GM18951 (cell line): ENCODE results near the gene WDPCP.

Experiments
- POLR2A ChIP-seq: IDR thresholded peaks from 4 replicates; pipeline ENCODE4 v1.6.1; 2011; ENCODE audit warnings: mild to moderate bottlenecking; ENCODE audit not compliant: insufficient read length, insufficient read depth; ENCODE audit errors: extremely low read depth
- in situ Hi-C: fragments of 300-500 bp; cut with MboI; formaldehyde crosslinking; loops from one replicate; pipeline ENCODE4 v1.12.0; 2022; ENCODE audit warnings: low sequenced_read_pairs, mixed read lengths, inconsistent platforms; ENCODE audit not compliant: unreplicated experiment

WDPCP gene

GRCh38 chr2:63121055-63121834 lies 467.0 kb downstream of the WDPCP start:
- no peak for TF ChIP-seq POLR2A
- in situ Hi-C loops, result no loop called here

- TF ChIP-seq POLR2A, result no peak
- in situ Hi-C loops, result no loop called here
Measured at GRCh38 chr2:63118821-63119220, 469.5 kb downstream of the WDPCP start.

GRCh38 chr2:63104482-63104881 lies 483.8 kb downstream of the WDPCP start:
- no peak for TF ChIP-seq POLR2A
- in situ Hi-C loops, result no loop called here

- no peak for TF ChIP-seq POLR2A
- in situ Hi-C loops, result no loop called here
Measured at GRCh38 chr2:63101954-63102353, 486.3 kb downstream of the WDPCP start.

GRCh38 chr2:63099032-63099431 lies 489.2 kb downstream of the WDPCP start:
- TF ChIP-seq POLR2A, result no peak
- in situ Hi-C loops, result no loop called here

GRCh38 chr2:63096491-63096890 lies 491.8 kb downstream of the WDPCP start:
- TF ChIP-seq POLR2A, result no peak
- in situ Hi-C loops, result no loop called here

- in situ Hi-C loops, result no loop called here
- TF ChIP-seq POLR2A, result no peak
Measured at GRCh38 chr2:63093502-63093901, 494.8 kb downstream of the WDPCP start.

GRCh38 chr2:63092857-63093256 lies 495.4 kb downstream of the WDPCP start:
- in situ Hi-C loops, result no loop called here

GRCh38 chr2:63092401-63092800 lies 495.9 kb downstream of the WDPCP start:
- TF ChIP-seq POLR2A, result no peak
- in situ Hi-C loops, result no loop called here

More at GRCh38 chr2:63092857-63093256, 495.4 kb downstream of the WDPCP start:
- no peak for TF ChIP-seq POLR2A

- TF ChIP-seq POLR2A, result no peak
- in situ Hi-C loops, result no loop called here
Measured at GRCh38 chr2:63086687-63087086, 501.6 kb downstream of the WDPCP start.

- TF ChIP-seq POLR2A, result no peak
- in situ Hi-C loops, result no loop called here
Measured at GRCh38 chr2:63081404-63081803, 506.9 kb downstream of the WDPCP start.

GRCh38 chr2:63078852-63079606 lies 509.2 kb downstream of the WDPCP start:
- in situ Hi-C loops, result no loop called here

GRCh38 chr2:63074399-63074798 lies 513.9 kb downstream of the WDPCP start:
- in situ Hi-C loops, result loop anchor here (25.0 kb wide), 1 partner anchor 612 kb away; no protein-coding TSS in a partner anchor

More at GRCh38 chr2:63078852-63079606, 509.2 kb downstream of the WDPCP start:
- no peak for TF ChIP-seq POLR2A

GRCh38 chr2:63073994-63074393 lies 514.3 kb downstream of the WDPCP start:
- no peak for TF ChIP-seq POLR2A
- in situ Hi-C loops, result loop anchor here (25.0 kb wide), 1 partner anchor 612 kb away; no protein-coding TSS in a partner anchor

- no peak for TF ChIP-seq POLR2A
- in situ Hi-C loops, result loop anchor here (25.0 kb wide), 1 partner anchor 609 kb away; no protein-coding TSS in a partner anchor
Measured at GRCh38 chr2:63071664-63072063, 516.6 kb downstream of the WDPCP start.
